Suprapubic skin (tissue), 4 donors: ENCODE results near the gene OSCP1. TPM values are rescaled to one million over a fixed set of nuclear protein-coding genes. Genes with fewer than 3 reads are reported as not detected.
A peak's percentile ranks its signal among the peaks of the same experiment; 100 is the strongest.
"Not testable (repeated sequence)": the region's sequence is repeated elsewhere in the genome, so short reads cannot be mapped to it uniquely, and the experiment has no call there.

Source experiments
- DNase-seq, 2 donors: peaks; one replicate each; pipeline ENCODE4 v3.0.0-alpha.2; 2019; ENCODE audit warnings: low spot score in 2 of 2
- H3K27ac ChIP-seq: fragments of 200-600 bp; sonication (generic); one replicate; pipeline ENCODE4 v1.5.1; 2019
- H3K27me3 ChIP-seq: fragments of 200-600 bp; sonication (generic); one replicate; pipeline ENCODE4 v1.5.1; 2019
- H3K36me3 ChIP-seq: fragments of 200-600 bp; sonication (generic); one replicate; pipeline ENCODE4 v1.5.1; 2019
- H3K4me1 ChIP-seq: fragments of 200-600 bp; sonication (generic); one replicate; pipeline ENCODE4 v1.5.1; 2019
- H3K4me3 ChIP-seq: fragments of 200-600 bp; sonication (generic); one replicate; pipeline ENCODE4 v1.5.1; 2019; ENCODE audit warnings: mild to moderate bottlenecking
- H3K9me3 ChIP-seq: fragments of 200-600 bp; sonication (generic); one replicate; pipeline ENCODE4 v1.5.1; 2019
- CTCF ChIP-seq, 2 donors: fragments of 200-600 bp in 1 of 2; fragments of 450-650 bp in 1 of 2; sonication (generic) in 1 of 2; IDR thresholded peaks; one replicate each; pipeline ENCODE4 v1.5.1; 2016 to 2019; ENCODE audit warnings: antibody characterized with exemption in 2 of 2, mild to moderate bottlenecking in 1 of 2, moderate library complexity in 1 of 2
- EP300 ChIP-seq: sonication (generic); formaldehyde crosslinking; IDR thresholded peaks from one replicate; pipeline ENCODE4 v1.6.1; 2017; ENCODE audit warnings: antibody characterized with exemption
- POLR2A ChIP-seq, 2 donors: fragments of 450-650 bp; IDR thresholded peaks; one replicate each; pipeline ENCODE4 v1.6.1; 2017; ENCODE audit warnings: antibody characterized with exemption in 2 of 2, mild to moderate bottlenecking in 2 of 2, moderate library complexity in 2 of 2
- POLR2AphosphoS5 ChIP-seq, 3 donors: sonication (generic); formaldehyde crosslinking; IDR thresholded peaks; one replicate each; pipeline ENCODE4 v1.6.1; 2017; ENCODE audit warnings: antibody characterized with exemption in 3 of 3
- WGBS: methylation state at CpG from one replicate; pipeline ENCODE4 v1.1.5; 2018; 5-methylcytosine and 5-hydroxymethylcytosine counted together
- total RNA-seq, 4 donors: library from RNA; depleted of rRNA; stranded (reverse); fragments of >200 nt; gene quantifications; one replicate each; pipeline ENCODE4 v1.1.0, GENCODE V29; 2016

Gene OSCP1
- total RNA-seq, 4 donors from 2014 or later = 3.8 to 15.4 (median 7.9) TPM

- Histone ChIP-seq H3K27ac (no peak within 1 kb of the TSS), H3K4me3 (peak within 1 kb of the TSS; percentile 17), H3K27me3 (no peaks in the 10 kb centered on the region), H3K9me3 (no peaks in the 10 kb centered on the region), H3K4me1 (no peaks in the 10 kb centered on the region), H3K36me3 (no peaks in the 10 kb centered on the region)
- WGBS = 44% methylated on average over 10 of the region's 13 CpGs
- DNase-seq = no peak
- TF ChIP-seq POLR2A (IDR thresholded peaks at IDR 0.05) (no peak), CTCF (IDR thresholded peaks at IDR 0.05) (no peak), POLR2AphosphoS5 (IDR thresholded peaks at IDR 0.05) (no peak), EP300 (no peak)
Observed at GRCh38 chr1:36482724-36483388, 32.6 kb upstream of the OSCP1 start, which contains the start of gene CSF3R. CSF3R (minus strand) TSS chr1:36482913; CDS start chr1:36479496, 3,417 bp downstream.

DNA sequence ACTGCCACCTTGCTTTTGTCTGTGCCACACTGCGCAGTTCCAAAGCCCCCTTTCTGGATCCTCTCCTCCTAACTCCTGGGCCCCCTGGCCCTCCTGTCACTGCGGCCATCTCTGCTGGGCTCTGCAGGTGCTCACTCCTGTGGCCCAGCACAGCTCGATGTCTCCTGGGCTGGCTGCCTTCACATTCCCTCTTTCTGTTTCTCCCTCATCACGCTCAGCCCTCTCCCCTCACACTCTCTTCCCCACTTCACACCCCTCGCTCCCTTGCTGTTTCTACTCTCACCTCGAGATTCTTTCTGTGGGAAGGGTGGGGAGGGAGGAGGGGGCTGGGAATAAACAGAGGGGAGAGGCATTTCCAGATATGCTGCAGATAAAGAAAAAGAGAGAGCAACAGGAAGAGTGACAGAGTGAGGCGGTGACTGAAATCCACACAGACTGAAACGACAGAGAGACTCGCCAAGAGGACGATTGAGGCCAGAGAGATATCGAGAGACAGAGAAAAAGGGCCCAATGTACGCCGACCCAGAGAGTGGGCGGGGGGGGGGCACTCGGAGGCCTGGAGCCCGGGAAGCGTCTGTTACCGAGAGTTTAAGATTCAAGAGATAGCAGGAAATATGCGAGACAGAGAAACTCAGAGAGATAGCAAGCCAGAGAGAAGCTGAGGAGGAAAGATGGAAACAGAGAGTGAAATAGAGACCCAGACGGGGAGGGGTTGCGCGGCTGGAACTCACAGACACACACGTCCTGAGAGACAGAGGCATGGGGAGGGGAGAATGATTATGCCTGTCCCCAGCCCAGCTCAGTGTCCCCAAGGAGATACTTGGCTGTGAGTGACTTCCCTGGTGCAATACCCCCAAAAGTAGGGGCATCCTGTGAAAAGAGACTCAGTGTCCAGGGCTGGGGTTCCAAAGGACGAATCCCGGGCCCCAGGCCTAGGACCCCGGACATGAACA, 31.8 kb upstream of the OSCP1 start:
- H3K36me3 ChIP-seq = no peaks in the 10 kb centered on the region
- no peaks in the 10 kb centered on the region for H3K4me1 ChIP-seq
- H3K27me3 ChIP-seq = no peaks in the 10 kb centered on the region
- no peaks in the 10 kb centered on the region for H3K9me3 ChIP-seq
- no peak for TF ChIP-seq CTCF (IDR thresholded peaks at IDR 0.05)
- TF ChIP-seq EP300 = no peak
- no peak for TF ChIP-seq POLR2A (IDR thresholded peaks at IDR 0.05)
- TF ChIP-seq POLR2AphosphoS5 (IDR thresholded peaks at IDR 0.05) = no peak
- 47% methylated on average over 26 of the region's 26 CpGs for WGBS
- H3K27ac ChIP-seq = no peak overlapping the region
- DNase-seq = no peak
- peak overlapping the region; percentile 17 for H3K4me3 ChIP-seq

- no peak for TF ChIP-seq EP300
- TF ChIP-seq CTCF (IDR thresholded peaks at IDR 0.05) = no peak
- no peak for TF ChIP-seq POLR2AphosphoS5 (IDR thresholded peaks at IDR 0.05)
- TF ChIP-seq POLR2A (IDR thresholded peaks at IDR 0.05) = no peak
- DNase-seq = no peak
Observed at GRCh38 chr1:36481091-36481490, 30.8 kb upstream of the OSCP1 start.

GRCh38 chr1:36480161-36480560, 29.9 kb upstream of the OSCP1 start:
- TF ChIP-seq EP300 (no peak), POLR2A (IDR thresholded peaks at IDR 0.05) (no peak), POLR2AphosphoS5 (IDR thresholded peaks at IDR 0.05) (no peak), CTCF (IDR thresholded peaks at IDR 0.05) (no peak)
- 85% methylated on average over 2 of the region's 2 CpGs for WGBS
- DNase-seq = no peak
- Histone ChIP-seq H3K9me3 (no peaks in the 10 kb centered on the region), H3K36me3 (no peaks in the 10 kb centered on the region), H3K27ac (no peak overlapping the region), H3K4me3 (no peak overlapping the region), H3K27me3 (no peaks in the 10 kb centered on the region), H3K4me1 (peaks cover 3% of the 10 kb centered on the region)

More at GRCh38 chr1:36481091-36481490, 30.8 kb upstream of the OSCP1 start:
- no peaks in the 10 kb centered on the region for H3K36me3 ChIP-seq
- H3K4me1 ChIP-seq = no peaks in the 10 kb centered on the region
- H3K9me3 ChIP-seq = no peaks in the 10 kb centered on the region
- H3K4me3 ChIP-seq = no peak overlapping the region
- no peaks in the 10 kb centered on the region for H3K27me3 ChIP-seq
- H3K27ac ChIP-seq = no peak overlapping the region
- 81% methylated on average over 6 of the region's 6 CpGs for WGBS

GRCh38 chr1:36479505-36480051, 29.3 kb upstream of the OSCP1 start:
- 84% methylated on average over 2 of the region's 2 CpGs for WGBS
- Histone ChIP-seq H3K36me3 (no peaks in the 10 kb centered on the region), H3K27ac (no peak overlapping the region), H3K27me3 (no peaks in the 10 kb centered on the region), H3K9me3 (no peaks in the 10 kb centered on the region), H3K4me1 (peaks cover 6% of the 10 kb centered on the region), H3K4me3 (no peak overlapping the region)
- DNase-seq = no peak
- no peak for TF ChIP-seq POLR2AphosphoS5 (IDR thresholded peaks at IDR 0.05)

- not testable (repeated sequence) for H3K27me3 ChIP-seq, H3K27ac ChIP-seq, H3K4me3 ChIP-seq, H3K4me1 ChIP-seq, H3K36me3 ChIP-seq, DNase-seq, H3K9me3 ChIP-seq
- 92% methylated on average over 13 of the region's 13 CpGs for WGBS
Observed at GRCh38 chr1:36477615-36478014, 27.4 kb upstream of the OSCP1 start.
